Stimulated activated CD4-positive, alpha-beta T cell treated with anti-CD3 and anti-CD28 coated beads, Interleukin-12 subunit alpha, Interleukin-12 subunit beta, amount 100 ng/mL, for 24 hours (primary cell): ENCODE data around the gene SET.

Experiments
- DNase-seq, 2 experiments: peaks; one replicate each; pipeline ENCODE4 v3.0.0-alpha.2; 2020; ENCODE audit warnings: low read depth in 2 of 2

Gene SET

DNA sequence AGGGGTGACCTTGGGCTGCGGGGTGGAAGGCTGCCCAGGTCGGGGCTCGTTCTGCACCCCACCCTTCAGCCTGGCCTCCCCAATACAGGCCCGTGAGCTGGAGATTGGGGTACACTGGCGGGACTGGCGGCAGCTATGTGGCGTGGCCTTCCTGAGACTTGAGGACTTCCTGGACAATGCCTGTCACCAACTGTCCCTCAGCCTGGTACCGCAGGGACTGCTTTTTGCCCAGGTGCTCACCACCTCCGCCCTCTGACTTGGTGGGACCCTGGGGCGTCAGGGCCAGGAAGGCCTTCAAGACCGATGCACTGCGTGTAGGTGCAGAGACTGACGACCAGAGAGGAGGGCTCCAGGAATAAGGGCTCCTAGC, 24.4 kb downstream of the SET start:
- no peak for DNase-seq

DNA sequence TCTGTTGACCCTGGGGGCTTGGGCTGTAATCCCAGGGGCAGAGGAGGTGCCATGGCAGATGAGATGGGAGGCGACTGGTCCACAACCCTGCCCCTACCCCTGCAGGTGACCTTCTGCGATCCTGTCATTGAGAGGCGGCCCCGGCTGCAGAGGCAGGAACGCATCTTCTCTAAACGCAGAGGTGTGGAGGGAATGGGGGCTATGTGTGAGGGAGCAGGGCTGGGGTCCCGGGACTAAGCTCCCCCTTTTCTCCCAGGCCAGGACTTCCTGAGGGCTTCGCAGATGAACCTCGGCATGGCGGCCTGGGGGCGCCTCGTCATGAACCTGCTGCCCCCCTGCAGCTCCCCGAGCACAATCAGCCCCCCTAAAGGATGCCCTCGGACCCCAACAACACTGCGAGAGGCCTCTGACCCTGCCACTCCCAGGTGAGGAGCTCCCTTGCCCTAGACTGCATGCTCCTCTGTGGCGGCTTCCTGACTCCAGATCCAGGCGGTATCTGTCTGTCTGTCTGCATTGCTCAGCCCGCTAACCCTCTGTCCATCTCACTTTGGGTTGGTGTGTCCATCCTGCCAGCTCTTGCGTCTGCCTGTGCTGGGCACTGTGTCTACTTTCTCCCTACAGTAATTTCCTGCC, 25.0 kb downstream of the SET start:
- DNase-seq, result no peak

DNA sequence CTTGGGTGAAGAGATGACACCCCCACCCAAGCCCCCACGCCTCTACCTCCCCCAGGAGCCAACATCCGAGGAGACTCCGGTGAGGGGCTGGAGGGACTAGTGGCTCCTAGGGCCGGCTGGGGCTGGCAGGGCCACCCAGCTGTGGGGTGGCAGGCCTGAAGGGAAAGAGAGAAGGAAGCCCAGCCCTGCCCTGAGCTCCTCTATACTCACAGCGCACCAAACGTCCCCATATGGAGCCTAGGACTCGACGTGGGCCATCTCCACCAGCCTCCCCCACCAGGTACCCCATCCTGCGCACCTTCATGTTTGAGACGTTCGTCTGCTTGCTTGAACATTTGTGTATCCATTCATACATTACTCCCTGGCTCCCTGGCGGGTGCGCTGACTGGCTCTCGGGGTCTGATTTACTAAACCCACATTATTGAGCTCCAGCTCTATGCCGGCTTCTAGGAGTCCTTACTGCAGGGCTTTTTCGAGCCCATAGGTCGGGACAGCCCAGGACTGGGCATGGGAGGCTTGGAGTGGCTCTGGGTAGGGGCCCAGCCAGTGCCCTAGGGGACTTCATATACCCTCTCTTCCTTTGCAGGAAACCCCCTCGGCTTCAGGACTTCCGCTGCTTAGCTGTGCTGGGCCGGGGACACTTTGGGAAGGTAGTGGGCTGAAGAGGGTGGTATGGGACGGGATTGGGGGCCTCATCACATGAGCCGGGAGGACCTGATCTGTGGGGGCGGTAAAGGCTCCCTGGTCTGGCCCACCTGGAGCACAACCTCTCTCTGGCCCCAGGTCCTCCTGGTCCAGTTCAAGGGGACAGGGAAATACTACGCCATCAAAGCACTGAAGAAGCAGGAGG, 25.8 kb downstream of the SET start:
- DNase-seq, result no peak

DNA sequence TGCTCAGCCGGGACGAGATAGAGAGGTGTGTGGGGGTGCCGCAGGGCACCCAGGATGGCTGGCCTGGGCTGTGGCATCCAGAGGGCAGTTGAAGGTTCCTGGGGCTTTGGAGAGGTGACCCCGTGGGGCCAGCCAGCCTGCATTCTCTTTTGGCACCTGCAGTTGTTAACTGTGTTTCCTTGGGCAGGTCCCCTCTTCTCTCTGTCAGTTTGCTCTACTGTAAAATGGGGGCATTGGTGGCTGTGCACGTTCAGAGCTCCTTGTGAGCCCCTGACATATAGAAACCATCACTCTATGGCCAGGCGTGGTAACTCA, 26.4 kb downstream of the SET start:
- no peak for DNase-seq

DNA sequence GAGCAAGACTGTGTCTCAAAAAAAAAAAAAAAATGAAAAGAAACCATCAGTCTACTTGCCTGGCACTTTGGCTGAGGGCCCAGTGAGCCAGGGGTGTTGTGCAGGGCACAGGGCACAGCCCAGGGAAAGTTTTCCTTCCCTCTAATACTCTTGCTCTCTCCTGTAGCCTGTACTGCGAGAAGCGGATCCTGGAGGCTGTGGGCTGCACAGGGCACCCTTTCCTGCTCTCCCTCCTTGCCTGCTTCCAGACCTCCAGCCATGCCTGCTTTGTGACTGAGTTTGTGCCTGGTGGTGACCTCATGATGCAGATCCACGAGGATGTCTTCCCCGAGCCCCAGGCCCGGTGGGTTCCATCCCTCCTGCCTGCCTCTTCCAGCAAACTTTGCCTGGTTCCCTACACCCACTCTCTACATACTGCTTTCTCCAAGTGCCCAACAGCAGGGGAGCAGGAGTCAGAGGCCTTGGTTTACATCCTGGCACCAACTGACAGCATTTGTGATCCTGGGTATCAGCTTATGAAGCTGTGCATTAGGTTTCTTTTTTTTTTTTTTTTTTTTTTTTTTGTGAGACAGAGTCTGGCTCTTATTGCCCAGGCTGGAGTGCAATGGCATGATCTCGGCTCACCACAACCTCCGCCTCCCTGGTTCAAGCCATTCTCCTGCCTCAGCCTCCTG, 27.7 kb downstream of the SET start:
- no peak for DNase-seq

DNA sequence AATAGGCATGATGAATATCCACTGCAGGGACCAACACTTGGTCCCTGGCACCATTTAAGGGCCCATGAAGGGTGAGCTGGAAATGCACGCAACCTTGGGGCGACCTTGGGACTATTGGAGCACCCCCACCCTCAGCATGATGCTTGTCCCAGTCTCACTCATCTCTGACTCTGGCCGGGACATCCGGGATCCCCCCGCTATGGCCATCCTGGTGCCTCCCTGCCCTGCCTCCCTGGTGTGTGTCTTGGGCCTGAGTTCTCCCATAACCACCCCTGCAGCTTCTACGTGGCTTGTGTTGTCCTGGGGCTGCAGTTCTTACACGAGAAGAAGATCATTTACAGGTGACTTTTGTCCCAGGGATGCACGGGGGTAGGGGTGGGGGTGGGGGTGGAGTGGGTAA, 29.0 kb downstream of the SET start:
- no peak for DNase-seq

DNA sequence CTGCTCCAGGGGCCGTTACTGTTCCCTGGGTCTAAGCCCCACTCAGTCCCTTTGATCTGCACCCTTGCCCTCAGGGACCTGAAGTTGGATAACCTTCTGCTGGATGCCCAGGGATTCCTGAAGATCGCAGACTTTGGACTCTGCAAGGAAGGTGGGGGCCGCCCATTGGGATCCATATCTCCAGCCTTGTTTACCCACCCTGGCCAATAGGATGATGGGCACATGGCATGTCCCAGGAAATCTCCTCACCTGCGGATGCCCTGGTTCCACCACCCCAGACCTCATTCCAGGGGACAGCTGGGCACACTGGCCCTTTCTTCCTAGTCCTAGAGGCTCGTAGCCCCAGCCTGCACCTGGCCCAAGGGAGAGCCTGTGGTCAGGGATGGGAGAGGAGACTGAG, 29.5 kb downstream of the SET start:
- no peak for DNase-seq

DNA sequence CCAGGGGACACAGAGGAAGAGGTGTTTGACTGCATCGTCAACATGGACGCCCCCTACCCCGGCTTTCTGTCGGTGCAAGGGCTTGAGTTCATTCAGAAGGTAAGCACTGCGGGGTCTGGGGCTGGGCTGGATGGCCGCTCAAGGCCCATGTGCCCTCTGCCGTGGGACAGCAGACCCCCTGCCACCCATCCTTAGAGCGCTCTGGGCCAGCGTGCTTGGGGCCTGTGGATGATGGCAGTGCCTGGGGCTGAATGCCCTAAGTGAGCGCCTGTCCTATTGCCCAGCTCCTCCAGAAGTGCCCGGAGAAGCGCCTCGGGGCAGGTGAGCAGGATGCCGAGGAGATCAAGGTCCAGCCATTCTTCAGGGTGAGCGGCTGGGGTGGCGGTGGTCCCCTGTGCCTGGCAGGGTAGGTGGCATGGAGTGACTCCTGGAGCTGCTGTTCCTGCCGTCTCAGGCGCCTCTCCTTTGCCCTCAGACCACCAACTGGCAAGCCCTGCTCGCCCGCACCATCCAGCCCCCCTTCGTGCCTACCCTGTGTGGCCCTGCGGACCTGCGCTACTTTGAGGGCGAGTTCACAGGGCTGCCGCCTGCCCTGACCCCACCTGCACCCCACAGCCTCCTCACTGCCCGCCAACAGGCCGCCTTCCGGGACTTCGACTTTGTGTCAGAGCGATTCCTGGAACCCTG, 31.0 kb downstream of the SET start:
- no peak for DNase-seq

DNA sequence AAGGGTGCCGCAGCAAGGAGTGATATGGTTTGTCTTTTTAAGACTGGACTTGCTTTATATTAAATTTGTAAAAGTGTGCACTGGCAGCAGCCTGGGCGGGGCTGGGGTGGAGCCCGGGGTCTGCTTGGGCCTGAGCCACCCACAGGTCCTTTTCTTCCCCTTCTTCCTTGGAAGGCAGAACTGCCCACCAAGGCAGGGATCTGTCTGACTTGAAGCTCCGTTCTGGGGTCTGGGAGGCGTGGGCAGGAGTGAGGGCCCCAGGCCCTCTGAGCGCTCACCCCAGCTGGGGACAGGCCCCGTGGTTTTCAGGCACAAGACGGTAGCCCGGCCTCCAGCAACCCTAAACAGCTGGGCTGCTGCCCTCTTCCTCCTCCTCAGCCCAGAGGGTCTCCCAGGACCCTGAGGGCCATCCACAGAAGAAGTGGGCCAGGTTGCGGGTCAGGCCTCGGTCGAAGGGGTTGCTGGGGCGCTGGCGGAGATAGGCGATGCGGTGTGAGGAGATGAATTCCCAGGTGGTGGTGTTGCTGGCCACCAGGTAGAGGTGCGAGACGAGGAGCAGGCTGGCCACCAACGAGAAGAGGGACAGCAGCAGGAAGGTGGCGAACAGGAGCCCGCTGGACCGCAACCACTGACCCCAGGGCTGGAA, 31.9 kb downstream of the SET start:
- DNase-seq, result no peak

DNA sequence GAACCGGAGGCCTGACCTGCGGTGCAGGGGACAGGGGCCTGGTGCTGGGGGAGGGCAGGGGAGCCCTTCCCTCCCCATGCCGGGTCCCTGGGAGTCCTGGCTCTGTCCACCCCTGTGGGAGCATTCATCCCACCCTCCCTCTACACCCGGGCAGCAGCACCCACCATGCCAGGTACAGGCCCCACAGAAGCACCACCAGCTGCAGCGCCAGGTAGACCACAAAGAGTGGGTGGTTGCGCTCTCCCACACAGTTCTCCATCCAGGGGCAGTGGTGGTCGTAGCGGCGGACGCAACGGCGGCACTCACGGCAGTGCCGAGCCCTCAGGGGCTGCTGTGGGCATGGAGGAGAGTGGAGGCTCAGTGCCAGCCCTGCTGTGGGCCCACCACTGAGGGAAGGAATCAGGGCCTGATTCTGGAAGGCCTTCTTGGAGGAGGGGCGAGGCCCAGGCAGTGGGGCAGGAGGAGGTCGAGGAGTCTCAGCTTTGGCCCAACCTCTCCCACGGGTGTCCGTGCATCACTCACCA, 32.5 kb downstream of the SET start:
- DNase-seq, result no peak

DNA sequence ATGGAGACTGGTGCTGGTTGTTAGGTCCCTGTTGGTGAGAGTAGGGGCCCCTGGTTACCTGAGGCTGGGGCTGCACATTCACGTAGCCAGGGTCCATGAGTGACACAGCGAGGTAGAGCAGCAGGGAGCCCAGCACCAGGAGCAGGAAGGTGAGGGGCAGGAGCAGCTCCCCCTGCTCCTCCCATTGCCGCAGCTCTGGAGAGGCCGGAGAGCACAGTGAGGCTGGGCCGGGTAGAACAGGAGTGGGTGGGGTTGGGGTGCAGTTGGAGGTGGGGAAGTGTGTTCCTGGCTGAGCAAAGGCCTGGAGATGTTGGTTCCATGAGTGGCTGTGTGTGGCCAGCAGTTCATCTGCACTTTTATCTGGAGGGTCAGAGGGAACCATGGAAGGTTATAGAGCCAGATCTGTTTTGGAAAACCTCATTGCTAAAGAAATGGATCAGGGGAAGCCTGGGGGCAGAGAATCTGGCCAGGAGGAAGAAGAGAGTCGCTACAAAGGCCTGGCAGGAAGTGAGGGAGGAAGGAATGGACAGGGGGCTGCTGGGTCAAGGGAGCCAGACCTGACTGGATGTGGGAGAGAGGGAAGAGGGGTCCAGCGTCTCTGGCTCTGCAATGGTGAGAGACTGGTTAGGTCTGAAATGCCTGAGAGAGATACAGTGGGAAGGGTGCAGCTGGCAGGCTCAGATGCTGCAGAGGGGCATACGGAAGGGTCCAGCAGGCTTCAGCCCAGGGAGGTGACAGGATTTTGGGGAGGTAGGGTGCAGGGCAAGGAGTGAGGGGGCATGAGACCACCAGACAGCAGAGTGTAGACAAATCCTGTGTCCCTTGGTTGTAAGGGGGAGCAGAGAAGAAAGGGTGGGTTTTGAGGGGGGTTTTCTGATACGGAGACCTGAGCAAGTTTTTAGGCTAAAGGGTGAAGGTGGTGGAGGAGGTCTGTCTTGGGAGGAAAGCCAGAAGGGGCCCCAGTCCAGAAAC, 33.6 kb downstream of the SET start:
- no peak for DNase-seq

DNA sequence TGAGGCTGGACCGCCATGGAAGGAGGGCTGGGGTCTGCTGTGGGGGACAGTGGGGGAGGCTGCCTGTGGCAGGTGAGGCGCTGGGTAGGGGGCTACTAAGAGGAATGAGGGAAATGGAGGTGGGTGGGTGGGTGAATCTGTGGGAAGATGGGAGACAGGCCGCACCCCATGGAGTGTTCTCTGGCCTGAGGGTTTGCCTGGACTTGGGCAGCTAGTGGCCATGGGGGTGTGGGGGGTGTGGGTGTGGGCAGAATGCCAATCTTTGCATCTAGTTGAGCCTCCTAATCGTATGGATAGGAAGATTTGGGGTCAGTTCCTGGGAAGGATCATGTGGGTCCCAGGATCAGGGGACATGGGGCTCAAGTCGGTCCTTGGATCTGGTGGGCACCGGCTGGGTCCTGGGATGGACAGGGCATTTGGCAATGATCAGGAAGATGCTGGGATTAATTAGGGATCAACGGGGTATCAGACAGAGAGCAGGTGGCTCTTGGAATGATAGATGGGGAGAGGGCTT, 34.4 kb downstream of the SET start:
- no peak for DNase-seq

DNA sequence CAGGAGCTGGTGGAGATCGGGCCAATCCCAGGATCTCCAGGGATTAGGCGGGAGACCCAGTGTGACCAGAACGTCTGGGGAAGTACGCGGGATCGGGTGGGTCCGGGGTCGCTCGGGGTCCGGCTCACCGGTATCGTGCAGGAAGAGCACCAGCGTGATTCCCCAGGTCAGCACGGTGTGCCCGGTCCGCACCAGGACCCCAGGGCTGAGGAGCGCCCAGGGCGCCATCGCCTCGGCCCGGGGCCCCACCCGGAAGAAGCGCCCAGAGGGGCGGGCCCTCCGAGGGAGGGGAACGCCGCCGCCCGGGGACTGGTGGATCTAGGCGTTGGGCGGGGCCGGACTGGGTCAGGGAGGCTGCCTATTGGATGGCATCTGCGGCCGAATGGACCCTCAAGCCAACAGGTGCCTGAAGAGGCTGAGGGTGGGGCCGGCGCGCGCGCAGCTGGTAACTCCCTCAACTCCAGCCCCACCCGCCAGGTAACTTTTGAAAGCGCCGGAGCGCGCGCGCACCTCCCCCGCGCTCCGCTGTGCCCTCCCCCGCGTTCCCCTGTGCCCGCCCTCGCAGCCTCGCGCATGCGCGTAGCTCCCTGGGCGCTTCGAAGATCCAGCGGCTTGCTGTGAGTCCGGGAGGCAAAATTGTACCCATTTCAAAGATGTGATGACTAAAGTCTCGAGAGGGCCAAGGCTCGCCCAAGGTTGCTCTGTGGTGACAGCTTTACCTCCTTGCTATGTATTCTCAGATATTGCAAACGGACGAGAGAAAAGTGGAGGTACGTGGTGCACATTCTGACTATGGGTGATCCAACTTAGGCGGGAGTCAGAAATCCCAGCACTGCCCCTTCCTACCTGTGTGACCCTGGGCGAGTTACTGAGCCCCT, 35.1 kb downstream of the SET start, which contains the start of gene ZDHHC12:
ZDHHC12 (minus strand) TSS at position 262 of the 878 bp plus-strand sequence; CDS start at position 228, 34 bp downstream.
- peak; percentile 95 to 99 for DNase-seq

DNA sequence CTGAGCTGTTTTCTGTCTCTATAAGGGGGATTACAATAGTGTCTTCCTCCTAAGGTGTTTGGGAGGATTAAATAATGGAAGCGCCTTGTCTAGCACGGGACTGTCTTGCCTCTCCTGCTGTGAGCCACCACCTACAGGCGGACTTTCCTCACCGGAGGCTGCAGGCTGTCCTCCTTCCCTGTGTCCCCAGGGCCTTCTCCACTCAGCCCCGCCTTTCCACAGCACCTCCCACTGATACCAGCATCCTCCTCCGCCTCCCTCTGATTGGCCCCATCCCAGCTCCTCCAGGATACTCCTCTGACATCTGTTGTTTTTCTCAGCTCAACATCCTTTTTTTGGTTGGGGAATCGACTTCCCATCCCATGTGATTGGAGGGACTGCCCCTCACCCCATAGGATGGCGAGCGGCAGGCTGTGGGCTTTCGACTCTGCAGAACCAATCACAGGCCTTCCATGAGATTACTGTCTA, 35.8 kb downstream of the SET start:
- DNase-seq, result peak; percentile 8 to 45

DNA sequence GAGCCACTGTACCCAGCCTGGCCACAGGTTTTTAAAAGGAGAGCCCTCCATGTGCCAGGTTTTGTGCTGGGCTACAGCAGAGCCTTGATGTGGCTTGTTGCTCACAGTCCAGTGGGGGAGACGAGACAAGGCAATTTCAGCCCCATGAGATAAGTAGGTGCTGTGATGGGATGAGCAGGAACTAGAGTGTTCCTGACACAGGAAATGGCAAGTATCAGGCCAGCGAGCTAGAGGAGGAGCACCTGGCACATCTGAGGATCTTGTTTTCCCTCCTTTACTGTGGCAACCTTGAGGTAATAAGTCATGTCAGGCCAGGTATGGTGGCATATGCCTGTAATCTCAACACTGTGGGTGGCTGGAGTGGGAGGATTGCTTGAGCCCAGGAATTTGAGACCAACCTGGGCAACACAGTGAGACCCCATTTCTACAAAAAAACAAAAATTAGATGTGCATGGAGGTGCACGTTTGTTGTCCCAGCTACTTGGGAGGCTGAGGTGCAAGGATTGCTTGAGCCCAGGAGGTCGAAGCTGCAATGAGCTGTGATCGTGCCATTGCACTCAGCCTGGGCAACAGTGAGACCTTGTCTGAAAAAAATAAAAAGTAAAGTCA, 38.7 kb downstream of the SET start:
- DNase-seq, result no peak

DNA sequence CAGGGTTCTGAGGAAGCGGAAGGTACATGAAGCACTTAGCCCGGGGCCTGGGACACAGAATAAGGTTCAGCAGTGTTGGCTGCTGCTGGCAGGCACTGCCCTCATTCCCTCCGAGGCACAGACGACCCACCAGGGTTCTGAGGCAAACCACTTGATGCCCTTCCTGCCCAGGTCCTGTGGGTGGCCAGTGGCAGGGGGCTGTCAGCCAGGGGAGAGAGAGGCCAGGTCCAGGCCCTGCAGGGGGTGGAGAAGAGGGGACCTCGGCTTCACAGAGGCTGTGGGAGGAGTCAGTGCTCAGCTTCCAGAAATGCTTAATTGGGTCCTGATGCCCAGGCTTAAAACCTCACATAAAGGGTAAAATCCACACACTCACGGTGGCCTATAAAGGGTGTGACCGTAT, 39.3 kb downstream of the SET start:
- DNase-seq, result no peak

DNA sequence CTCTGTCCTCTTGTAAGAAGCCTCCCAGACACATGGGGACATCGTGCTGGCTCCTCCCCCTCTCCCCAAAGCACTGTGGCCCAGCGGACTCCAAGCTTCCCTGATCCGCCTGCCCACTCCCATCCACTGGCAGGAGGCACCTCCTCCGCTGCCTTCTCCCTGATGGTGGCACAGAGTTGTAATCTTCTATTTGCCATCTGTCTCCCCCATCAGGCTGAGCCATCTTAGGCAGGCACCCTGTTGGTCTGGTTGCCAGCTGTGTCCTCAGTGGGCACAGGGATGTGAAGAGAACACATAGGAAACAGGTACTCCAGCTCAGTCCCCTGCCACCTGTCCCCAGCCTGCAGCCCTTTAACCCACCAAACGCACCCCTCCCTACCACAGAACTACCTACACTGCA, 40.3 kb downstream of the SET start:
- DNase-seq, result no peak

DNA sequence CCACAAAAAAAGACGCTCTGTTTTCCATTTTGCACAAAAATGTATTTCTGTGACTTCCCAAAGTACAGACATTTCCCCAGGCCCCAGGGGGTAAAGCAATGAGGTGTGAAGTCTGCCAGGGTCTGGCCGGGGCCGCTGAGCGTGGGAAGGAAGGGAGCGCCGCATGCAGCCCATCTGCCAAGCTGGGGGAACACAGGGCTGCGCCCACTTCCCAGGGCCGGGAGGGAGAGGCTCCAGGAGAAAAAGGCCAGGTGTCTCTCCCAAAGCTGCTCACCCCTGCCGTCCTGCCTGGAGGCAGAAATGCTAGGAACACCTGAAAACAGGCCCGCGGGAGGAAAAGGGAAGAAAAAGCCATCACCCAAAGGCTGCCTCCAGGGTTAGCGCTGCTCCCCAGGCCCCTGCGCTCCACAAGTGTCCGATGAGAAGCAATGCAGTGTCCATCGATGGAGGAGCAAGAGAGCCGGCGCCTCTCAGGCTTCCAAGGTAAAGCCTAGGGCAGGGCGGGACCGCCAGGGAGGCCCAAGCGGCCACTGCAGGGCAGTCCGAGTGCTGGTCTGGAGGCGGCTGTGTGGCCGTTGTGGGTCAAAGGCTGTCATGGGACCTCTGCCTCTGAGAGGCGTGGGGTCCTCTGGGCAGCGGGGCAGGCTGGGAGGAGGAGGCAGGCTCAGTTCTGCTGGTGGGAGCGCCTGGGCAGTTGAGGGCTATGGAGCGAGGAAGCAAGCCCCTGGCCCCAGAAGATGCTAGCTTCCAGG, 40.9 kb downstream of the SET start:
- DNase-seq, result no peak
